ENCODE measurements around the gene PMPCB.
A peak's percentile ranks its signal among the peaks of the same experiment; 100 is the strongest.

Gene PMPCB

GRCh38 chr7:103344453-103345149, 47.4 kb downstream of the PMPCB start, which contains the start of gene DNAJC2 (continued):
- TF ChIP-seq ZBTB20 (tag by site-specific recombination; IDR thresholded peaks at IDR 0.05) (peak; percentile 93), ZNF596 (tag by site-specific recombination; IDR thresholded peaks at IDR 0.05) (no peak), SCRT1 (tag by site-specific recombination; IDR thresholded peaks at IDR 0.05; ENCODE audit: borderline replicate concordance) (0 out of 2 replicates have a peak, but pooled peaks have one; percentile 39), EGR2 (tag by site-specific recombination; IDR thresholded peaks at IDR 0.05; ENCODE audit: low read depth) (peak; percentile 92), YY1 (tag by site-specific recombination; IDR thresholded peaks at IDR 0.05) (peak; percentile 85), ZNF10 (tag by site-specific recombination; IDR thresholded peaks at IDR 0.05) (0 out of 2 replicates have a peak, but pooled peaks have one; percentile 14), ZNF571 (tag by site-specific recombination; IDR thresholded peaks at IDR 0.05) (no peak), ZNF513 (tag by site-specific recombination; IDR thresholded peaks at IDR 0.05) (no peak), GLIS1 (tag by site-specific recombination; IDR thresholded peaks at IDR 0.05) (peak; percentile 91), PRDM4 (tag by site-specific recombination; IDR thresholded peaks at IDR 0.05) (no peak), ZNF624 (tag by site-specific recombination; IDR thresholded peaks at IDR 0.05) (no peak), ZNF221 (tag by site-specific recombination; IDR thresholded peaks at IDR 0.05; ENCODE audit: borderline replicate concordance) (no peak), ZNF561 (tag by site-specific recombination; IDR thresholded peaks at IDR 0.05; ENCODE audit: borderline replicate concordance) (peak; percentile 66), ZNF214 (tag by site-specific recombination; IDR thresholded peaks at IDR 0.05; ENCODE audit: borderline replicate concordance) (no peak), SP3 (tag by site-specific recombination; IDR thresholded peaks at IDR 0.05) (peak; percentile 53), KLF7 (tag by site-specific recombination; IDR thresholded peaks at IDR 0.05; ENCODE audit: borderline replicate concordance) (peak; percentile 25; the same call in 1 of the 2 replicates), PRDM10 (tag by site-specific recombination; IDR thresholded peaks at IDR 0.05) (peak; percentile 89), TSHZ1 (tag by site-specific recombination; IDR thresholded peaks at IDR 0.05; ENCODE audit: borderline replicate concordance) (no peak), ZNF366 (tag by site-specific recombination; conservative IDR thresholded peaks at IDR 0.05) (0 out of 2 replicates have a peak, but pooled peaks have one; percentile 24), ZNF785 (tag by site-specific recombination; IDR thresholded peaks at IDR 0.05) (no peak), KLF10 (tag by site-specific recombination; IDR thresholded peaks at IDR 0.05) (peak; percentile 79), ZNF555 (tag by site-specific recombination; conservative IDR thresholded peaks at IDR 0.05) (no peak), ZNF585B (tag by site-specific recombination; IDR thresholded peaks at IDR 0.05) (no peak), ZNF138 (tag by site-specific recombination; IDR thresholded peaks at IDR 0.05; ENCODE audit: borderline replicate concordance) (no peak), ZFP3 (tag by site-specific recombination; IDR thresholded peaks at IDR 0.05; ENCODE audit: low read depth) (no peak), ZNF169 (tag by site-specific recombination; IDR thresholded peaks at IDR 0.05) (no peak), MYNN (tag by site-specific recombination; IDR thresholded peaks at IDR 0.05; ENCODE audit: borderline replicate concordance) (0 out of 2 replicates have a peak, but pooled peaks have one; percentile 10), ZNF791 (tag by site-specific recombination; IDR thresholded peaks at IDR 0.05) (no peak), ZNF239 (tag by site-specific recombination; IDR thresholded peaks at IDR 0.05) (no peak), ZNF707 (tag by site-specific recombination; IDR thresholded peaks at IDR 0.05) (no peak)

Measured in HEK293 (cell line).